Rectal smooth muscle tissue (tissue), 1 donor: ENCODE results near the gene SLC25A22.
A peak's percentile ranks its signal among the peaks of the same experiment; 100 is the strongest.

Experiments
- H3K27ac ChIP-seq: one replicate; pipeline ENCODE4 v1.7.0; 2013; ENCODE audit warnings: low read depth, low read length, inconsistent platforms
- H3K27me3 ChIP-seq: one replicate; pipeline ENCODE4 v1.7.0; 2013; ENCODE audit warnings: low read length; ENCODE audit not compliant: control insufficient read depth, insufficient read depth
- H3K36me3 ChIP-seq: one replicate; pipeline ENCODE4 v1.7.0; 2013; ENCODE audit warnings: low read length; ENCODE audit not compliant: control insufficient read depth, insufficient read depth
- H3K4me1 ChIP-seq: one replicate; pipeline ENCODE4 v1.7.0; 2013; ENCODE audit warnings: low read length; ENCODE audit not compliant: control insufficient read depth, insufficient read depth
- H3K4me3 ChIP-seq: one replicate; pipeline ENCODE4 v1.7.0; 2013; ENCODE audit warnings: low read length
- H3K9ac ChIP-seq: one replicate; pipeline ENCODE4 v1.7.0; 2013; ENCODE audit warnings: low read length

Gene SLC25A22

DNA sequence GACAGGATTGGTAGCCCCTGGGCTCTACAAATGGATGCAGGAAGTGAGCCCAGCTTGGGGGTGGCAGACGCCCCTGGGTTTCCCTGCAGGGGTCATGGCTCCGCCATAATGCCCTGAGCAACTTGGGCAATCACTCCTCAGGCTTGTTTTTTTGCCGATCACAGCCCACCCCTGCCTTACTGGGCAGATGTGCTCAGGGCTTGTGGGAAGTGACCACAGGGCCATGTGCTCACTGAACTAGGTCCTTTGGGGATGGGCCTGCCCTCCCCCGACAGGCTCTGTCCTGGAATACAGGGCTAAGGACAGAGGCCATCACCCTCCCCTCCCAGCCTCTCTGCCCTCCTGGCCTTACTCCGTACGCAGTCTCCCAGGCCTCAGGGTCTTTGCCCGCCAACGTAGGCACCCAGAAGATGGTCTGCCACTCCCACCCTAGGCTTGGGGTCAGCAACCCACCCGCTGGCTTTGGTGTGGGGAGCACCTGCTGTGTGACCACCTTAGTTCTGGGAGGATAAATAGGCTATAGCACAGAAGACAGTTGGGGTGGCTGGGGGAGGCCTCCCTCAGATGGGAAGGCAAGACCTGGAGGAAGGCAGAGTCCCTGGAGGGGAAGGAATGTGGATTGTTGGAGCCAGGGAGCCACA lies 15.5 kb upstream of the SLC25A22 start:
- Histone ChIP-seq H3K27ac (no peak overlapping the region), H3K27me3 (no peaks in the 10 kb centered on the region), H3K4me3 (no peak overlapping the region), H3K9ac (no peak overlapping the region), H3K4me1 (peaks cover 9% of the 10 kb centered on the region), H3K36me3 (peaks cover 23% of the 10 kb centered on the region)

GRCh38 chr11:813072-813455 lies 15.0 kb upstream of the SLC25A22 start:
- Histone ChIP-seq H3K4me3 (no peak overlapping the region), H3K27ac (no peak overlapping the region), H3K9ac (no peak overlapping the region), H3K36me3 (peaks cover 23% of the 10 kb centered on the region), H3K4me1 (peaks cover 9% of the 10 kb centered on the region), H3K27me3 (no peaks in the 10 kb centered on the region)

GRCh38 chr11:812390-812789 lies 14.3 kb upstream of the SLC25A22 start:
- Histone ChIP-seq H3K4me1 (peaks cover 9% of the 10 kb centered on the region), H3K36me3 (peaks cover 23% of the 10 kb centered on the region), H3K9ac (no peak overlapping the region), H3K4me3 (no peak overlapping the region), H3K27ac (no peak overlapping the region), H3K27me3 (no peaks in the 10 kb centered on the region)

DNA sequence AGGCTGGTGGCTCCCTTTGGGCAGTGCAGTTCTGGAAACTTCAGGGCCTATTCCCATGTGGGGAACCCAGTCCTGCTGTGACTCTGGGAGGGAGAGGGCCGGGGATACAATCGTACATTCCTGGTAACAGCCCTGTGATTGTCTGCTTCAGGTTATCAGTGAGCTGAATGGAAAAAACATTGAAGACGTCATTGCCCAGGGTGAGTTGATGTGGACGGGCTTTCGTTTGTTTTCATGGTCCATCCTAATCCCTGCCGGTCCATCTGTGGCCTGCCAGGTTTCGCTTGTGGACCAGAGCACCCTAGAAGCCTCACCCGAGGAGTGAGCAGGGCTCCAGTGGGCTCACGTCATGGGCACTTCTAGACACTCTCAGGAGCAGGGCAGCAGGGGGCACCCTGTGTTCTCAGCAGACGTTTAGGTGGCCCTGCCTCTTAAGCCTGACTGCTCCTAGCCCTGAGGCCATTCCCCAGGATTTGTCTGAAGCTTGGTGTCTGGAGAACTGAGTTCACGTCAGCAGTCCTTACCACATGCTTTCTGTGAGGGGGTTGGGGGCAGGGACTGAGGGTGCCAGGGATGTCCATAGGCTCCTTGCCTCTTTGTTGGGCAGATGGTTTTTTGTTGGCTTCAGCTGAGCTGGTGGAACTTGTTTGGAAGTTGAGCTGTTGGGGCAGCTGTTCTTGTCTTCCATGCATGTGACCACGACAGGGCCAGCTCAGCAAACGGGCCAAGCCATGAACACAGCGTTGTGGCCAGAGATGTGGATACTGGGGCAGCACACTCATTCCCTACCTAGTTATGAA lies 13.6 kb upstream of the SLC25A22 start:
- H3K36me3 ChIP-seq = peaks cover 23% of the 10 kb centered on the region
- H3K9ac ChIP-seq = no peak overlapping the region
- H3K27me3 ChIP-seq = no peaks in the 10 kb centered on the region
- H3K4me1 ChIP-seq = peaks cover 9% of the 10 kb centered on the region
- H3K4me3 ChIP-seq = no peak overlapping the region
- H3K27ac ChIP-seq = no peak overlapping the region

DNA sequence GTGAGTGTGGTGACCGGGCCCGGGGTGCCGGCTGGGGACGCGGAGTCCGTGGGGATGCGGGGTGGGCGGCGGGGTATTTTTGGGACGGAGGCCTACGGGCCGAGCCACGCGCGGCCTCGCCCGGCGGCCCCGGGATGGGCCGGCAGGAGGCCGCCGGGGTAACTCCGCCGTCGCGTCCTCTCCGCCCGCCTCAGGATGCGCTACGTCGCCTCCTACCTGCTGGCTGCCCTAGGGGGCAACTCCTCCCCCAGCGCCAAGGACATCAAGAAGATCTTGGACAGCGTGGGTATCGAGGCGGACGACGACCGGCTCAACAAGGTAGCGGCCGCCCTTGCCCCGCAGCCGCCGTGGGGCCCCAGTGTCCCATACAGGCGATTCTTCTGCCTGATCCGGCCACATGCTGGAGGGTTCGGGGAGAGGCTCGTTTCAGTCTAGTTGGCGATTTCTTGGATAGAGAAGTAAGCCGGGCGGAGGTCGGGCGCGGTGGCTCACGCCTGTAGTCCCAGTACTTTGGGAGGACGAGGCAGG lies 12.0 kb upstream of the SLC25A22 start:
- no peaks in the 10 kb centered on the region for H3K27me3 ChIP-seq
- peak overlapping the region; percentile 89 for H3K4me3 ChIP-seq
- peaks cover 13% of the 10 kb centered on the region for H3K4me1 ChIP-seq
- H3K9ac ChIP-seq = peak overlapping the region; percentile 93
- peak overlapping the region; percentile 100 for H3K27ac ChIP-seq
- H3K36me3 ChIP-seq = peaks cover 23% of the 10 kb centered on the region

- Histone ChIP-seq H3K4me1 (peaks cover 16% of the 10 kb centered on the region), H3K9ac (peak within 1 kb of the TSS; percentile 93), H3K27ac (peak within 1 kb of the TSS; percentile 100), H3K4me3 (peak within 1 kb of the TSS; percentile 89), H3K27me3 (no peaks in the 10 kb centered on the region), H3K36me3 (peaks cover 23% of the 10 kb centered on the region)
Observed at GRCh38 chr11:809287-810039, 11.4 kb upstream of the SLC25A22 start, which contains the start of gene RPLP2. RPLP2 (plus strand) TSS chr11:809967; CDS start chr11:810235, 268 bp downstream.

GRCh38 chr11:808427-809286 lies 10.6 kb upstream of the SLC25A22 start:
- H3K4me3 ChIP-seq = peak overlapping the region; percentile 89
- no peaks in the 10 kb centered on the region for H3K27me3 ChIP-seq
- peak overlapping the region; percentile 100 for H3K27ac ChIP-seq
- peak overlapping the region; percentile 93 for H3K9ac ChIP-seq
- peaks cover 22% of the 10 kb centered on the region for H3K36me3 ChIP-seq
- H3K4me1 ChIP-seq = peaks cover 21% of the 10 kb centered on the region

DNA sequence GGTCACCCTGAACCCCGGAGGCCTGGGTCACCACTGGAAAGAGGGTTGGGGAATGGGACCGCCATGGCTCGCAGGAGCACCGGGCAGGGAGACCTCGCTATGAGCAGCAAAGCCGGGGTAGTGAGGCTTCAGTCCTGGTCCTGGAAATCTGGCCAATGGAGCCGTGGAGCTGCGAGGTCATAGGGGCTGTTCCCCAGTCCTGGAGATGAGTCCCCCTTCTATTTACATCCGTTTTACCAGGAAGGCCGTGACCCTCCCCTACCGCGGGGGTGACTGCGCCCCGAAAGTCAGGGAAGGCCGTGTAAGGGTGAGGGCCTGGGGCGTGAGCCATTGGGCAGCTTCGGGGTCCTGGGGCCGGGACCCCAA lies 6.5 kb upstream of the SLC25A22 start:
- H3K27ac ChIP-seq = peak overlapping the region; percentile 87
- no peak overlapping the region for H3K9ac ChIP-seq
- peak overlapping the region; percentile 61 for H3K4me3 ChIP-seq
- no peaks in the 10 kb centered on the region for H3K27me3 ChIP-seq
- peaks cover 11% of the 10 kb centered on the region for H3K4me1 ChIP-seq
- no peaks in the 10 kb centered on the region for H3K36me3 ChIP-seq

- no peak overlapping the region for H3K9ac ChIP-seq
- H3K27ac ChIP-seq = no peak overlapping the region
- H3K4me1 ChIP-seq = peaks cover 11% of the 10 kb centered on the region
- H3K36me3 ChIP-seq = peaks cover 3% of the 10 kb centered on the region
- H3K4me3 ChIP-seq = peak overlapping the region; percentile 61
- no peaks in the 10 kb centered on the region for H3K27me3 ChIP-seq
Observed at GRCh38 chr11:803770-804598, 5.9 kb upstream of the SLC25A22 start.

- Histone ChIP-seq H3K27me3 (no peaks in the 10 kb centered on the region), H3K9ac (no peak overlapping the region), H3K4me3 (no peak overlapping the region), H3K4me1 (peaks cover 11% of the 10 kb centered on the region), H3K27ac (no peak overlapping the region), H3K36me3 (peaks cover 3% of the 10 kb centered on the region)
Observed at GRCh38 chr11:803467-803742, 5.3 kb upstream of the SLC25A22 start.

- no peak overlapping the region for H3K27ac ChIP-seq
- peaks cover 3% of the 10 kb centered on the region for H3K36me3 ChIP-seq
- H3K4me1 ChIP-seq = peaks cover 11% of the 10 kb centered on the region
- no peak overlapping the region for H3K9ac ChIP-seq
- no peaks in the 10 kb centered on the region for H3K27me3 ChIP-seq
- H3K4me3 ChIP-seq = no peak overlapping the region
Observed at GRCh38 chr11:802693-803466, 4.8 kb upstream of the SLC25A22 start.
